Ecto neural progenitor cell (in vitro differentiated cells): ENCODE measurements around the gene PRXL2B.

Source experiments
- DNase-seq: peaks from one replicate; pipeline ENCODE4 v3.0.0-alpha.2; 2018; ENCODE audit warnings: low spot score

Gene PRXL2B

GRCh38 chr1:2585318-2586092 is 1.1 kb upstream of the PRXL2B start:
- DNase-seq, result no peak

GRCh38 chr1:2587071-2587859 is 688 bp downstream of the PRXL2B start:
- no peak for DNase-seq

- DNase-seq, result no peak
Measured at GRCh38 chr1:2587860-2588571, 1.4 kb downstream of the PRXL2B start.

DNA sequence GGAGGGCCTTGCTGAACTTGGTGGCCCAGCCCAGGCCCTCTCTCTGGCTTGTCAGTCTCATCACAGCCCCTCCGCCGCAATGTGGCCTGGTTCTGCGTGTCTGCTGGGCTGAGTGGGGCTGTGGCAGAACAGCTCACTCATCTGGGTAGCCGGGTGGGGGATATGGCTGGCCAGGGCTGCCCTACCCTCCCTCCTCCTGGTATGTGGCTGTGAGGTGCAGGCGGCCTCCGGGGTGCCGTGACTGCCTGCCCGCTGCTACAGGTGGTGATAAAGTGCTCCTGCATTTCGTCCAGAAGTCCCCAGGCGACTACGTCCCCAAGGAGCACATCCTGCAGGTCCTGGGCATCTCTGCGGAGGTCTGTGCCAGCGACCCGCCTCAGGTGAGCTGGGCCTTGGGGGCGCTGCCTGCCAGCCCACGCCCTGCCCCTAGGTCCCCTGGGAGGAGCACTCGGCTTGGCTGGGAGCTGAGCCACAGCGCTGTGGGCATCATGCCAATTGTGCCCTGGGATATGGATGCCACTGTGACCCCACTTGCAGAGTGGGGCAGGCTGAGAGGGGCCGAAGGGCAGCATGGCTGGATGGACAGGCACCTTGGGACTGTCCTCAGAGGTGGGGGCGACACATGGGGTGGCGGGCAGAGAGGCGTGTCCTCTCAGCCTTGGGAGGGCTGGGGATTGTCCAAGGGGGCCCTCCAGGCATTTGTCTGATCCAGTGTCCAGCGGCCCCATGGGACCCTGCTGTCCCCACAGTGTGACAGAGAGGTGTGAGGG is 2.3 kb downstream of the PRXL2B start:
- DNase-seq, result no peak

- no peak for DNase-seq
Measured at GRCh38 chr1:2589431-2590232, 3.1 kb downstream of the PRXL2B start.

GRCh38 chr1:2590233-2591141 is 3.9 kb downstream of the PRXL2B start:
- DNase-seq, result no peak

DNA sequence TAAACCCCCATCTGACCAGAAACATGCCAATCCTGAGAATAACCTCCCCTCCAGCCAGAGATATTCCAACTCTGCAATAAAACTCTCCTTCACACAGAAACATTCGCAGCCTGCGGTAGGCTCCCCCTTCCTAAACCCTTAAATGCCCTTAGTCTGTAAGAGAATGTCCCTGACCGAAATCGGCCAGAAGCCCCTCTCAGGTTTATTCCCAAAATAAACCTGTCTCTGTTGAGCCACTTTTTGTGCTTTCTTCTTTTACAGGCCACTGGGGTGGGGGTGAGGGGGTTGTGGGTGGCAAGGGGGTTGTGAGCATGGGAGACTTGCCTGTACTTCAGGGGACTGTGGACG is 4.6 kb downstream of the PRXL2B start:
- DNase-seq, result no peak

GRCh38 chr1:2591581-2592261 is 5.1 kb downstream of the PRXL2B start:
- DNase-seq, result no peak

- DNase-seq, result no peak
Measured at GRCh38 chr1:2592672-2593071, 6.1 kb downstream of the PRXL2B start.

- DNase-seq, result no peak
Measured at GRCh38 chr1:2593251-2593878, 6.8 kb downstream of the PRXL2B start.

- no peak for DNase-seq
Measured at GRCh38 chr1:2594001-2594640, 7.5 kb downstream of the PRXL2B start.

DNA sequence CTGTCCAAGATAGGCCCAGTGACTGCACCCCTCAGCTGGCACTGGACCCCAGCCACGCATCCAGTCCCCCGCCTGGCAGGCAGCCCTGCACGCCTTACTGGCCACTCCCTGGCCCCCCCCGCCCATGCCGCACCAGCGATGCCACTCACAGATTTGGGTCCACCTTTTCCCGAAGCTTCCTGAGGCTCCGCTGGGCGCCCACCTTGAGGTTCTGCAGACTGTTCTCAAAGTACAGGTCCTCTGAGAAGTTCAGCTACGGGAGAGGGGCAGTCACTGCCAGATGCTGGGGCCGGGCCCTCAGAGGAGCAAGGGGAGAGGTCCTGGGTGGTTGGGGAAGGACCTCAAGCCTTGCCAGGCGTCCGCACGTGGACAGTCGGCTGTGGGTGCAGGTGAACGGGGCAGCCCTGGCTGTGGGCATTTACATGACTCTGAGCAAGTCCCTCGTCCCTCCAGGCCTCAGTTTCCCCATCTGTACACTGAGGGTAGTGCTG is 8.1 kb downstream of the PRXL2B start:
- no peak for DNase-seq

- no peak for DNase-seq
Measured at GRCh38 chr1:2595261-2595811, 8.8 kb downstream of the PRXL2B start.

DNA sequence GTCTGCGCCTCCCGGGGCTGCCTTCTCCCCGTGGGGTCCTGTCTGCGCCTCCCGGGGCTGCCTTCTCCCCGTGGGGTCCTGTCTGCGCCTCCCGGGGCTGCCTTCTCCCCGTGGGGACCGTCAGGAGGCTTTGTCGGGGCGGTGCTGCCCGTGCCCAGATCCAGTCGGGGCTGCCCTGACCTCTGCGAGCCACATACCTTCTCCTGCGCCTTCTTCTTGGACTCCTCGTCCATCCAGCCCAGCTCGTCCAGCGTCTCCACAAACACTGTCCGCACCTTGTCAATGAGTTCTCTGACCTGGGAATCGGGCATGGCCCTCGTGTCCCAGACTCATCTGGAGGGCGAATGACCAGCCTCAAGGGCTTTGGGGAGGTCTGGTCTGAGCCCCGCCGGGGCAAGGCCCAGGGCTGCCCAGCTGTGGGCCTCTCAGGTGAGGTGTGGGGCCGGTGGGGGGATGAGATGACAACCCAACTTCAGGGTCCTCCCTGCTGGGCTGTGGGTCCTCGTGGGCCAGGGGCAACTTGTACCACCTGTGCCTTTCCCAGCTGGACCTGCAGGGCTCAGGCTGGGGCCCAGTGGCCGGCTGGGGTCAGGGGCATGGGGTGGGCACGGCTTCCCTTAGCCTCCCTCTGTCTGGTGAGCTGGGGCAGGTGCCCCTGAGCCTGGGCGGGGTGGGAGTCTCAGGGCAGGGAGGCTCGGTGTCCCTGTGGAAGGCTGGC is 9.4 kb downstream of the PRXL2B start:
- peak; percentile 44 for DNase-seq

GRCh38 chr1:2596530-2597333 is 10.2 kb downstream of the PRXL2B start:
- peak; percentile 39 for DNase-seq
